Activated T-helper 2 cell treated with anti-CD3 and anti-CD28 coated beads, Interferon-gamma antibody, Interleukin-2, Interleukin-4, amounts not matched to agents 10 μg/mL and 5 μg/mL and 100 μg/mL, durations not matched to agents 14 hours and 24 hours and 36 hours (primary cell): Measurements from ENCODE around the gene IHH. TPM values are rescaled to one million over a fixed set of nuclear protein-coding genes. Genes with fewer than 3 reads are reported as not detected.
A peak's percentile ranks its signal among the peaks of the same experiment; 100 is the strongest.

Source experiments
- DNase-seq: peaks from one replicate; pipeline ENCODE4 v3.0.0; 2021; ENCODE audit warnings: low spot score
- H3K27ac Mint-ChIP-seq: one replicate; pipeline ENCODE4 v1.8.0; 2021; ENCODE audit warnings: mixed read lengths
- H3K27me3 Mint-ChIP-seq: one replicate; pipeline ENCODE4 v1.8.0; 2021; ENCODE audit warnings: low read depth, mixed read lengths
- H3K36me3 Mint-ChIP-seq: one replicate; pipeline ENCODE4 v1.8.0; 2021; ENCODE audit warnings: low read depth, mixed read lengths
- H3K4me1 Mint-ChIP-seq: one replicate; pipeline ENCODE4 v1.8.0; 2021; ENCODE audit warnings: low read depth, mixed read lengths
- H3K4me3 Mint-ChIP-seq: one replicate; pipeline ENCODE4 v1.8.0; 2021; ENCODE audit warnings: low read depth, mild to moderate bottlenecking, moderate library complexity, mixed read lengths
- H3K9me3 Mint-ChIP-seq: one replicate; pipeline ENCODE4 v1.8.0; 2021; ENCODE audit warnings: mixed read lengths
- intact Hi-C: fragments of 100-400 bp; cut with micrococcal nuclease; formaldehyde crosslinking; loops from one replicate; pipeline ENCODE4 v1.15.1; 2023
- total RNA-seq: library from RNA; stranded (reverse); gene quantifications from 2 replicates; pipeline ENCODE4 v1.2.3, GENCODE V29; 2022

IHH gene
- 0.09 TPM in 1 of 2 replicates, not detected in the other for total RNA-seq

GRCh38 chr2:219060821-219061791 is at the start of gene IHH:
IHH (minus strand) TSS chr2:219060921; CDS start chr2:219060467, 454 bp downstream.
- Mint-ChIP-seq H3K9me3 (no peaks in the 10 kb centered on the region), H3K36me3 (no peaks in the 10 kb centered on the region), H3K27ac (no peak within 1 kb of the TSS), H3K27me3 (peaks cover 67% of the 10 kb centered on the region), H3K4me3 (no peak within 1 kb of the TSS), H3K4me1 (peaks cover 4% of the 10 kb centered on the region)
- intact Hi-C loops, result loop anchor here (5.0 kb wide), 1 partner anchor 189 kb away; no protein-coding TSS in a partner anchor
- DNase-seq, result no peak

GRCh38 chr2:219109471-219109870 is 48.8 kb upstream of the IHH start:
- no peaks in the 10 kb centered on the region for H3K36me3 Mint-ChIP-seq
- no peak for DNase-seq
- no peak overlapping the region for H3K4me3 Mint-ChIP-seq
- peaks cover 8% of the 10 kb centered on the region for H3K4me1 Mint-ChIP-seq
- H3K9me3 Mint-ChIP-seq, result no peaks in the 10 kb centered on the region
- no peaks in the 10 kb centered on the region for H3K27me3 Mint-ChIP-seq
- H3K27ac Mint-ChIP-seq, result no peak overlapping the region
- intact Hi-C loops, result no loop called here

- peaks cover 10% of the 10 kb centered on the region for H3K4me1 Mint-ChIP-seq
- no peaks in the 10 kb centered on the region for H3K9me3 Mint-ChIP-seq
- H3K36me3 Mint-ChIP-seq, result no peaks in the 10 kb centered on the region
- intact Hi-C loops, result no loop called here
- DNase-seq, result no peak
- H3K4me3 Mint-ChIP-seq, result no peak overlapping the region
- H3K27ac Mint-ChIP-seq, result no peak overlapping the region
- H3K27me3 Mint-ChIP-seq, result no peaks in the 10 kb centered on the region
Measured at GRCh38 chr2:219107758-219108157, 47.0 kb upstream of the IHH start.

- Mint-ChIP-seq H3K4me3 (no peak overlapping the region), H3K4me1 (peaks cover 10% of the 10 kb centered on the region), H3K36me3 (no peaks in the 10 kb centered on the region), H3K27me3 (no peaks in the 10 kb centered on the region), H3K9me3 (no peaks in the 10 kb centered on the region), H3K27ac (no peak overlapping the region)
- intact Hi-C loops, result no loop called here
- DNase-seq, result no peak
Measured at GRCh38 chr2:219106251-219106650, 45.5 kb upstream of the IHH start.

GRCh38 chr2:219104107-219105035 is 43.6 kb upstream of the IHH start:
- H3K4me3 Mint-ChIP-seq, result no peak overlapping the region
- H3K27ac Mint-ChIP-seq, result peak overlapping the region; percentile 5
- no peaks in the 10 kb centered on the region for H3K9me3 Mint-ChIP-seq
- H3K4me1 Mint-ChIP-seq, result peaks cover 10% of the 10 kb centered on the region
- no peaks in the 10 kb centered on the region for H3K27me3 Mint-ChIP-seq
- H3K36me3 Mint-ChIP-seq, result no peaks in the 10 kb centered on the region
- intact Hi-C loops, result no loop called here
- DNase-seq, result no peak

- DNase-seq, result no peak
- H3K4me1 Mint-ChIP-seq, result peaks cover 2% of the 10 kb centered on the region
- H3K36me3 Mint-ChIP-seq, result no peaks in the 10 kb centered on the region
- H3K27ac Mint-ChIP-seq, result no peak overlapping the region
- H3K4me3 Mint-ChIP-seq, result no peak overlapping the region
- intact Hi-C loops, result no loop called here
- H3K27me3 Mint-ChIP-seq, result no peaks in the 10 kb centered on the region
- H3K9me3 Mint-ChIP-seq, result no peaks in the 10 kb centered on the region
Measured at GRCh38 chr2:219099329-219099728, 38.6 kb upstream of the IHH start.

- DNase-seq, result no peak
- H3K4me1 Mint-ChIP-seq, result no peaks in the 10 kb centered on the region
- H3K9me3 Mint-ChIP-seq, result no peaks in the 10 kb centered on the region
- intact Hi-C loops, result no loop called here
- H3K36me3 Mint-ChIP-seq, result no peaks in the 10 kb centered on the region
- no peaks in the 10 kb centered on the region for H3K27me3 Mint-ChIP-seq
- no peak overlapping the region for H3K27ac Mint-ChIP-seq
- no peak overlapping the region for H3K4me3 Mint-ChIP-seq
Measured at GRCh38 chr2:219095406-219095935, 34.8 kb upstream of the IHH start.

GRCh38 chr2:219094171-219094570 is 33.5 kb upstream of the IHH start:
- Mint-ChIP-seq H3K27me3 (no peaks in the 10 kb centered on the region), H3K4me3 (no peak overlapping the region), H3K9me3 (no peaks in the 10 kb centered on the region), H3K36me3 (no peaks in the 10 kb centered on the region), H3K4me1 (no peaks in the 10 kb centered on the region), H3K27ac (no peak overlapping the region)
- intact Hi-C loops, result no loop called here
- DNase-seq, result no peak

- H3K27ac Mint-ChIP-seq, result no peak overlapping the region
- no peak overlapping the region for H3K4me3 Mint-ChIP-seq
- no peaks in the 10 kb centered on the region for H3K4me1 Mint-ChIP-seq
- no peaks in the 10 kb centered on the region for H3K27me3 Mint-ChIP-seq
- H3K36me3 Mint-ChIP-seq, result no peaks in the 10 kb centered on the region
- intact Hi-C loops, result no loop called here
- DNase-seq, result no peak
- no peaks in the 10 kb centered on the region for H3K9me3 Mint-ChIP-seq
Measured at GRCh38 chr2:219090436-219091299, 29.9 kb upstream of the IHH start.

GRCh38 chr2:219089330-219089729 is 28.6 kb upstream of the IHH start:
- Mint-ChIP-seq H3K4me1 (peaks cover 7% of the 10 kb centered on the region), H3K9me3 (no peaks in the 10 kb centered on the region), H3K4me3 (no peak overlapping the region), H3K36me3 (no peaks in the 10 kb centered on the region), H3K27me3 (no peaks in the 10 kb centered on the region), H3K27ac (no peak overlapping the region)
- DNase-seq, result no peak
- intact Hi-C loops, result no loop called here

- intact Hi-C loops, result no loop called here
- Mint-ChIP-seq H3K27me3 (no peaks in the 10 kb centered on the region), H3K36me3 (no peaks in the 10 kb centered on the region), H3K4me1 (peaks cover 7% of the 10 kb centered on the region), H3K27ac (no peak overlapping the region), H3K4me3 (no peak overlapping the region), H3K9me3 (no peaks in the 10 kb centered on the region)
- no peak for DNase-seq
Measured at GRCh38 chr2:219087848-219088247, 27.1 kb upstream of the IHH start.

- no peaks in the 10 kb centered on the region for H3K36me3 Mint-ChIP-seq
- H3K4me3 Mint-ChIP-seq, result no peak overlapping the region
- no peak for DNase-seq
- H3K4me1 Mint-ChIP-seq, result peaks cover 7% of the 10 kb centered on the region
- intact Hi-C loops, result no loop called here
- H3K9me3 Mint-ChIP-seq, result no peaks in the 10 kb centered on the region
- no peak overlapping the region for H3K27ac Mint-ChIP-seq
- H3K27me3 Mint-ChIP-seq, result no peaks in the 10 kb centered on the region
Measured at GRCh38 chr2:219087361-219087760, 26.6 kb upstream of the IHH start.
